Epithelial cell of prostate (primary cell): ENCODE data around the gene CBX6.
"Not testable (repeated sequence)": the region's sequence is repeated elsewhere in the genome, so short reads cannot be mapped to it uniquely, and the experiment has no call there.

Experiments used
- DNase-seq: peaks from one replicate; pipeline ENCODE4 v3.0.0-alpha.2; 2011; ENCODE audit warnings: low read depth, low spot score
- H3K27ac ChIP-seq: fragments of 450-650 bp; 2 replicates; pipeline ENCODE4 v1.5.1; 2017; ENCODE audit warnings: mild to moderate bottlenecking

Gene CBX6

DNA sequence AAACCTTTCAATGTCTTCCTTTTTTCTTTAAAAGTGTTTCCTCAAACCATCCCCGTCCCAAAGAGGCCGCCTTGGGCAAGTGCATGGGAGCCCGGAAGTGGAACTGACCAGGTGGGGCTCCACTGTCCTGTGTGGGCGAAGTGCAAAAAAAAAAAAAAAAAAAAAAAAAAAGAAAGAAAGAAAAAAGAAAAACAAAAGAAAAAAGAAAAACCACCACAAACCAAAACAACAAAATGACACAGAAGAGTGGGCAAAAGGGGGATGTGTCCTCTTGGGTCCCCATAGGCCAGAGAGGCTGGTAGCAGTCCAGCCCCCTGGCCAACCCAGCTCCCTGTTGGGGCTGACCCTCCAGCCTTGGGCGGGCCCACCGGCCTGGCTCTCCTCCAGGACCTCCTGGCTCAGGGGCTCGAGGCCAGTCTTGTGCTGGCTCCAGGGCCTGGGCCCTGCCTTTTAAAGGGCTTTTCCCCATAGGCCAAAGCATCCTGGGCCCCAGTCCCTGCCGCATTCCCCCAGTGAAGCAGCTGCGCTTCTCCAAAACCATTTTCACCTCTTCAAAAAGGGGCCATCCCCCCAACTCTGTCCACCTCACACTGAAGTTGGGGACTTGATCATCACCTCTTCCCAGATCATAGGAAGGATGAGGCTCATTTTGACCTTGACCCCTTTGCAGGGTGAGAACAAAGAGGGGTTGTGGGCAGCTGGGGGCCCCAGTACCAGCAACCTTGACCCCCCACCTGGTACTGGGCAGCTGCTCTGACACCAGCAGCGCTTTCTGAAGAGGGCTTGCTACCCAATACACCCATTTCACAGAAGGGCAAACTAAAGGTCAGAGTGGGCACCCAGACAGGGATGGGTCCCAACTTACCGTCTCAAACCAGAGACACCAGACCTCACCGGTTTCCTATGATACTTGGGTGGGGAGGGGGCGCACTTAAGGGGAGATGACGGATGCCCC lies 9.4 kb downstream of the CBX6 start:
- no peak overlapping the region for H3K27ac ChIP-seq
- DNase-seq, result no peak

DNA sequence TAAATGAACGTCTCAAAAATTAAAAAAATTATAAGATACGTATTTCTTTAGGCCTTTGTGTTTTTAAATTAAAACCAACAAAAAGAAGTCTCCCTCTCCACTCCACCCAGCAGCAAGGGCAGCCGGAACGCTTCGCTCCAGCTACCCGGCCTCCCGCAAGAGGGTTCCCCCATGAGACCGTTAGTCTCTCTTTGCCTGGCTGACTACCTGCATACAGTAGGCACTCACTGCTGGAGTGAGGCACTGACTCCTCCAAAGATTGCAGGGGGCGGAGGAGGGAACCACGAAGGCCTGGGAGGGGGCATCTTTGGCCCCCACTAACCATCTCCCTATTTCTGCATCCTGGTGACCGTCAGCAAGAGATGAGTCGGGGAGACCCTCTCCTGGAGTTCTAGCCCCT lies 10.1 kb downstream of the CBX6 start:
- DNase-seq, result no peak
- no peak overlapping the region for H3K27ac ChIP-seq

DNA sequence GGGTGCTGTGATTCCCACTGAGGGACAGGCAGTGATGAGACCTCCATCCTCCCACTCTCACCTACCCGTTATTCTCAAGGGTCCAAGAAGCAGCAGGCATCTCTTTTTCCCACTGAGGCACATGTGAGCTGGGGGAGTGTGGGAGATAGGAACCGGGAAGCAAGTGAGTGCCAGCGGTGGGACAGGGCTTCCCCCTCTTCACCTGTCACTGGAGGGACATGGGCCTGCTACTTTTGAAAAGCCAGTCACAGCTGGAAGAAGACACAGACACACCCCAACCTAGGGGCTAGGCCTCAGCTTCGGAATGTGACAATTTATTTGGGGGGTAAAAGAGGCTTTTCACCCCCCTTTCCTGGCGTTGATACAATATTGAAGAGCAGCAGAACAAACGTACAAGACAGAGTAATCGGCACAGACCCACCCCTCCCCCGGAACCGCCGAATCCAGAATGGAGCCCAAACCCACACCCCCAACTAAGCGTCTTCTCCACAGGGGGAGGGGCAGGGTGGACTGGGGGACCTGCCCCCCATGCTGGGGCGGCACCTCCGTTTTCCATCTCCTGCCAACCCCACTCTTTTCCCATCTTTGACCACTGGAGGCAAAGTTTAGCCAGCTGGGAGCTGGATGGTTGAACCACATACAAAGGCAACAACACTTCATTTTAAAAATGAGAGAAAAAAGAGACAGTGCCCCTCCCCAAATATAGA lies 10.7 kb downstream of the CBX6 start:
- no peak overlapping the region for H3K27ac ChIP-seq
- no peak for DNase-seq

DNA sequence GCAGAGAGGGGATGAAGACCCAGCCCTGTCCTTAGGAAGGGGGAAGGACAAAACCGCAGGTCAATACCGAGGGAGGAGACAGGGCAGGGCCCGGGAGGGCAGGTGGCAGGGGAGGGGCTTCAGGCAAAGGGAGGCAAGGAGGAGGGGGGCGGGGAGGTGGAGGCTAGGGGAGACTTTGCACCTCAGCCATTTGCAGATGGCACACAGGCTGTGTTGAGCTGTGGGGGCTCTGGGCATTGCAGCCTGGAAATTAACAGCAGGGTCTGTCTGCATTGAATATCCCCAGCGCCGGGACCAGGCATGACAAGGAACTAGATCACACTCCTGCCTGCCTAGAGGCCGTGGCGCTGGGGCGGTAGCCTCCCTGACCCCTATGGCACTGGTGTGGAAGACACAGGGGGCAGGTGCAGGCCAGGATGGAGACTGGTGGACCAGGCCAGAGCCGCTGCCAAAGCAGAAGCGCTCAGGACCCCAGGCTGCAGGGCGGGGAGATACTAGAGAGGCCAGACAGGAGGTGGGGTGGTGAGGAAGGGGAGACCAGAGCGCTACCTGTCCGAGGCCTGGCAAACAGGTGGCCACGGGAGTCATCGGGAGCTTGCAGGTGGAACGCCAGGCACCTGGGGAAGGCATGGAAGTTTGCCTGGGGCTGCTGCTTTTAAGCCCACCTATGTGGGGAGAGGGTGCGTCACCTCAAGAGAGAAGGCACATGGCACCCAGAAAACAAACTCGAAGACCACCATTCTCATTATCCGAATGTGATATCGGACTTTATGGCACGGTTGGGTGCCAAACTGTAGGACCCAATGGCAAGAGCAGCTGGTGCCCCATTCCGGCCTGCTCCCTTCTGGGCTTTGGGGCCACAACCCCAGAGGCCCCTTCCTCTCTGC lies 11.5 kb downstream of the CBX6 start:
- no peak for DNase-seq

DNA sequence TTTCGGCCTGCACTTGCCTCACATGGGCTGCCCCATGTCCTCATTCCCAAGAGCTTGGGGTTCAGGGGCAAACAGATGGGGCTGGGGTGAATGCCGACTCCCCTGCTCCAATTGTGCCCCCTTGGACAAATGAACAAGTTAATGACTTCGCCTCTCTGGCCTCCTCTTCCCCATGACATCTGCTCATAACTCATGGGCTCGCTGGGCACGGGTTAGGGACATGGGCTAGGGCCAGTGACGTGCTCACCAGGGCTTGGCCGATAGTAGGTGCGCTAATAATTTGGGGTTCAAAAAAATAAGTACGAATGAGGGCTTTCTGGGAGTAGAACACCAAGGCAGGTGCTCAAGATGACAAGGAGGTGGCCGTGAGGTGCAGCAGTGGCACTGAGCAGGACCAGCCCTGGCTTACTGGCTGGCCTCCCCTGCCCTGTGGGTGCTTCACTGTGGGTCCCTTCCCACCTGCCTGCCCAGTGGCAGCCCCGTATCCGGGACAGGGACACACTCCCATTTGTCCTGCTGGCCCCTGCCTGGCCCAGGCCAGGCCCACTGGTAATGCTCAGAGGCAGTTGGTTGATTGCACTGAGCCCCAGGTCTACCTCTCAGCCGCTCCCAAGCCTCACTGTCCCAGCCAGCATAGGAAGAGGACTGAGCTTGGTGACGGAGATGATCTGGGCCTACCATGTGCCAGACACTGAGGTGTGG lies 12.3 kb downstream of the CBX6 start:
- no peak for DNase-seq
- H3K27ac ChIP-seq, result no peak overlapping the region

More for the DNA sequence above, 11.5 kb downstream of the CBX6 start:
- no peak overlapping the region for H3K27ac ChIP-seq

DNA sequence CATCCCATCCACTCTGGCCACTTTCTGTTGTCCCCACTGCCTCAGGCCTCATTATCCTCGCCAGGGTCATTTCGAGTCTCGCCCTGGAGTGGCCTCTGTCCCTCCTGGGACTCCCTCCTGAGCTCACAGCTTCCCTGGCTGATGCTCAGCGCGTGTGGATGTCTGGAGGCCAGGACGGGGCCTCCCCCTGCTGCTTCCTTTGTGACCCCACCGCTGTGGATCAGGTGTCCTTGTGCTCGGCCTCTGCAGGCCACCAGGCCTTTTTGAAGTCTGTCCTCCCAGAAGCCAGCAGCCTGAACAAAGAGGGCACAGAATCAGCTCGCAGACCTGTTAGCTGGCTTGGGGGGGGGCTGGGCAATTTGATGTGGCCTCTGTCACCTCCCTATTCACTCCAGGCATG lies 13.5 kb downstream of the CBX6 start:
- DNase-seq, result no peak
- no peak overlapping the region for H3K27ac ChIP-seq

DNA sequence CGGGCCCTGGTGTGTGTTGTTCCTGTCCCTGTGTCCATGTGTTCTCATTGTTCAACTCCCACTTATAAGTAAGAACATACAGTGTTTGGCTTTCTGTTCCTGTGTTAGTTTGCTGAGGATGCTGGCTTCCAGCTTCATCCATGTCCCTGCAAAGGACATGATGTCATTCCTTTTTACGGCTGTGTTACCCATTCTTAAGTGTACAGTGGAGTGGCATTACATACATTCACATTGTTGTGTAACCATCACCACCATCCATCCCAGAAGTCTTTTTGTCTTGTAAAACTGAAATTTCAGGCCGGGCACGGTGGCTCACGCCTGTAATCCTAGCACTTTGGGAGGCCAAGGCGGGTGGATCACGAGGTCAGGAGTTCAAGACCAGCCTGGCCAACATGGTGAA lies 17.5 kb downstream of the CBX6 start:
- not testable (repeated sequence) for DNase-seq, H3K27ac ChIP-seq

DNA sequence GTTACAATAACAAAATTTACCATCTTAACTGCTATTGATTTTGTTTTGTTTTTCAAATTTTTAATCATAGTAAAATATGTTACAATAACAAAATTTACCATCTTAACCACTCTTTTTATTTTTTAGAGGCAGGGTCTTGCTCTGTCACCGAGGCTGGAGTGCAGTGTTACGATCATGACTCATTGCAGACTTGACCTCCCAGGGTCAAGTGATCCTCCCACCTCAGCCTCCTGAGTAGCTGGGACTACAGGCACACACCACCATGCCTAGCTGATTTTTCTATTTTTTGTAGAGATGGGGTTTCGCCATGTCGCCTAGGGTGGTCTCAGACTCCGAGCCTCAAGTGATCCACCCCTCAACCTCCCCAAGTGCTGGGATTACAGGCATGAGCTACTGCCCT lies 18.1 kb downstream of the CBX6 start:
- DNase-seq, H3K27ac ChIP-seq: not testable (repeated sequence)

DNA sequence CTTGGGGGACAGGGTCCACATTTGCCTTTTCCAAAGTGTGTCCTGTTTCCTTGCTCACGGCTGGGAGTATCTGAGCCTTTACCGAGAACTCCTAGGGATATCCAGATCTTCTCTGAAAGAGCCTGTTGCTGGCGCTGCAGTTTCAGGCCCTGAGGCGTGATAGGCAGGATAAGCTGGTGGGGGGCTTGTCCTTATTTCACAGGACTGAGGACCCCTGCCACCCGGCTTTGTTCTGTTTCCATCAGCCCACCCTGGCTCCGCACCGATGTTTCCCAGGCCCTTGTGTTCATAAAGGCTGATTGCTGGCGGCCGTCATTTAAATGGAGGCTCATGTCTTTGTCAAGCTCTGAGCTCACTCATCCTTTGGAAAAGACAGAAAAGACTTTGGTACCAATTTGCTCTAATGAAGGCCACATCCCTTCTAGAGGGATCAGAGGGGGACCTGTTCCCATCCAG lies 18.8 kb downstream of the CBX6 start:
- DNase-seq, result no peak
- H3K27ac ChIP-seq, result no peak overlapping the region

DNA sequence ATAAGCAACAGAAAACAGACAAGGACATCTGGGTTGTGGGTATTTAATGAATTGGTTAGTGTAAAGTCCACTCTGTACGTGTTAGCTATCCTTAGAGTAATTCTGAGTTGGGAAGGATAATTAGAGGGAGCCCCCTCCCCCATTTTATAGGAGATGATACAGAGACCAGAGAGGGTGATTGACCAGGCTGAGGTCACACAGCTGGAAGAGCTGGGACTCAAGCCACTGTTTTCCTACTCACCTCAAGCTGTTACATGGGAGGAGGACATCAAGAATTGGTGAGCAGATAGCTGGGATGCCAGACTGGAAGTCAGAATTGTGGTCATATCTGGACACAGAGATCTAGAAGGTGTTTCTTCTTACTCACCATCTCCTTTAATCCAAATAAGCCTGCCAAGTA lies 19.5 kb downstream of the CBX6 start:
- no peak for DNase-seq
- H3K27ac ChIP-seq, result no peak overlapping the region

DNA sequence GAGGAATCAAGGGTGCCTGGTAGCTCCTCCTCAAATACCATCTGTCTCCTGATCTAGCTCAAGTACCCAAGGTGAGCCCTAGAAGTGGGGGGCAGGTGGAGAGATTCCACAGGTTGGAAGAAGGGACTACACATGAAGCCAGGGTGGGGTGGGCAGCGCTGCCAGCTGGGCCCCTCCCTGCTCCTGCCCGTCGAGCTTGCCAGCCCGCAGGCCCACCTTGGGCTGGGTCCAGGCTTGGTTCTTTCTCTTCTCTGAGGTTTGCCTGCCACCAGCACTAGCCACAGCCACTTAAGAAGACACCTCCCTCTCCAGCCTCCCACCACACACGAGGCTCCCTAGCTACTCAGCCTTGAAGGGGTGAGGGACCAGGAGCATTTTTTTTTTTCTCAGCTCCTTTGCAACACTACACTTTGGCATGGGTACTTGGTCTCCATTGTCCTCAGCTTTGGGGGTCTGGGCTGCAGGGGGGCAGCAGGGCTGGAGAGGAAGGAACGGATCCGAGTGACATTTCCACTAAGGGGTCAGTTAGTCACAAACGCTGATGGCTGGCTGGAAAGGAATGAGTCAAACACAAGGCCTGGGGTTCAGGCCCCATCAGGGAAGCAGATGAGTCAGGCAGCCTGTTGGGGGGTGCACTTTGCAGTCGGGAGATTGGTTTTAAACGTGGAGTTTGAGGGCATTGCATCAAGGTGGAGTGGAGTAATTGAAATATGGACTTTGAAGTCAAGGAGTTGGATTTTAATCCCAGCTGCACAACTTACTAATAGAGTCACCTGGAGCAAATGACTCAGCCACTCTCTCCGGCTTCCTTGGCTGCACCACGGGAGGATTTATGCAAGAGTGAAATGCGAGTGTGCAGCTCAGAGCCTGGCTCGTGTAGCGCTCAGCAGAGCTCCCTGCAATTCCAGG lies 20.8 kb downstream of the CBX6 start:
- H3K27ac ChIP-seq, result no peak overlapping the region
- no peak for DNase-seq

DNA sequence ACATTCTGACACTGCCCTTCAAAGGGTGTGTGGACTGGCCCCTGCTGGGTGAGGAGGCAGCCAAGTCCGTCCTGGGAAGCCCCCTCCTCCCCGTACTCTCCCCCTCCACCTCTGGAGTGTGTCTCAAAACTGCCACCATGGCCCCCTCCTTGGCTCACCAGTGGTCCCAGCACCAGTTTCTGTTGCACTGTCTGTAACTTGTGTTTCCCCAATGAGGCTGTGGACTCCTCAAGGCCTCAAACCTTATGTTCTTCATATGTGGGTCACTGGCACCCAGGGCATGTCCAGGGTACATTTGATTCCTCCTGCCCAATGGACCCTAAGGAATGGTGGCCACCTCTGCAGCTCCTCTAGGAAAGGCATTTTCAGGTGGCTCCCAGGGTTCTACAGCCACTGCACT lies 21.6 kb downstream of the CBX6 start:
- H3K27ac ChIP-seq, result no peak overlapping the region
- no peak for DNase-seq

DNA sequence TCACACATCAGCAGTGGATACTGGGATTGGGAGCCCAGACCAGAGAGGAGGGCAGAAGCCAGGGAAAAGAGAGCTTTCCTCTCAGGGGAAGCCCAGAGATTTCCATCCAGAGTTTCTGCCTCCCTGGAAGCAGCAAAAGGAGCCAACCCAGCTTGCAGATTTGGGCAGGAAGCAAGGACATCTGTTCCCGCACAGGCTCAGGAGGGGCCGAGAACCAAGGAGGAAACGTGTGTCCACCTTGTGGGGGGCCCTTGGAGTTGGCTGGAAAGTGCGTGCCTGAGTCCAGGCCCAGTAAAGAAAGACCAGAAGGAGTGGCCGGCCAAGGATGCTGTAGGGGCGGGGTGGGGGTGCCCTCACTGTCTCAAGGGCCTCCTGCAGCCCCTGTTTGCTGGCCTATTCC lies 22.2 kb downstream of the CBX6 start:
- DNase-seq, result no peak
- H3K27ac ChIP-seq, result no peak overlapping the region

DNA sequence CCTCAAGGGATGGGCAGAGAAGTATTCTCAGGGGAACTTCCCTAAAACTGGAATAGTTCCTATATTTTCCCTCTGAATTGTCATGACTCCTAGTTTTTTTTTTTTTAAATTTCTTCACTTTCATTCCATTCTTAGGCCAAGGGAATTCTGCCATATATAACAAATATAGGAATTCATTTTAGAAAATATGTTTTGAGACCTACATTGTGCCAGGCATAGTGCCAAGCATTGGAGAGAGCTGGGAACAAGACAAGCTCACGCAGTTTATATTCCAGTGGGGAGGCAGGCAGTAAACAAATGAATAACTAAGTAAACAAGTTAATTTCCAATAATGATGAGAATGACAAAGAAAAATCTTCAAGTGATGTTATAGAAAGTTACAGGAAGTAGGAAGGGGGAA lies 25.6 kb downstream of the CBX6 start:
- DNase-seq, result no peak
- no peak overlapping the region for H3K27ac ChIP-seq

DNA sequence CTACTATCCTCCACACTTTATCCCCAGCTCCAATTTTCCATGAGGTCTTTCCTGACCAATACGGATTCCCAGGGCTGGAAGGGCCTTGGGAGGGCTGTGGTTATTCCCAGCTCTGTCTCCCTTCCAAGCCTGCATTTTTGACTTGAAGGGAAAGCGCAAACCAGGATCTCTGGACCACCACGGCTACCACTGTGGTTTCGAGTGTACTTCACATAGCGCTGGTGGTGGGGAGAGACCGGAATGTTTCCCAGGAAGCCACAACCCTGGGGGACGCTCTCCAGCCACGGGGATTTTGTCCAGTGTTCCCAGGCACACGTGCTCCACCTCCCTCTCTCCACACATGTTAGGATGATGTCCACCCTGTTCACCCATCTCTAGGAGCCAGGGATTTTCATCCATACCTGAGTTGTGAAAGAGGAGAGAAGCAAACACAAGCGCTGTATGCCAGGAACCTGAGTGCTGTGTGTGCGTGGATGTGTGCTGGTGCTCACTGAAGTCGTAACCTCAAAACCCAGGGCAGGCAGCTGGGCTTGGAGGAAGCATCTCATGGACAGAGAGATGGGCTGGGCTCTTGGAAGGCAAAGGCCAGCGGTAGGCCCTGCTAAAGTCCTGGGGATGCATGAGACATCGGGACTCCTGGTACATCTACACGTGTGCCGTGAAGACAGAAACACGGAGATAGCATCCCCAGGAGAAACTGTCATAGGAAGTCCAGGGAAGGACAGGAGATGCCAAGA lies 26.8 kb downstream of the CBX6 start:
- DNase-seq, result no peak
- H3K27ac ChIP-seq, result no peak overlapping the region

DNA sequence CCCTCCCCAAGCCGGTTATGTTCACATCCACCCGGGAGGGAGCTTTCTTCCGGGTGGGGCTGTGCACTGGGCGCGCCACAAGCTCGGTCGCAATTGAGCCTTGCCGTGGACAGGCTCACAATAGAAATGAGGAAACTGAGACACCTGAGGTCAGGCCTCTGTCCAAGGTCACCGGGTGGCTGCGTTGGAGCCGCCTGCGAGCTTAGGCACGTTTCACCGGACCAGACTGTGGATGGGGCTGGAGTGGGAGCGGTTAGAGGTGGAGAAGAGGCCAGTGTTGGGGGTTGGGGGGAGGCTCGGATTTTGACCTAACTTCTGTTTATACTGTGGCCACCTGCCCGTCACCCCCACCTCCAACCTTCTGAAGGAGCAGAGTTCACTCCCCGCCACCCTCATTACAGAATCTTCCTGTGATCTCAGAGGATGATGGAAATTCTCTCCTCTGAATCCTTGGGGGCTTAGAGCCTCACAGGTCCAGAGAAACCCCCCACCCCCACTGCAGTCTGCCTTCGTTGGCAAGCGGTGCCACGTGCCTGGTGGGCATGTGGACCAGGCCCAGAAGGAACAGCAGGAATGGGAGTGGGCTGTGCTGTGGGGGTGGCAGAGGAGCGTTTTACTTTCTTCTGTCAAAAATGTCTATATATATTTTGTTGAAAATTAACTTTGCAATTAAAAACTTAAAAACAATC lies 27.6 kb downstream of the CBX6 start:
- H3K27ac ChIP-seq, result no peak overlapping the region
- no peak for DNase-seq

DNA sequence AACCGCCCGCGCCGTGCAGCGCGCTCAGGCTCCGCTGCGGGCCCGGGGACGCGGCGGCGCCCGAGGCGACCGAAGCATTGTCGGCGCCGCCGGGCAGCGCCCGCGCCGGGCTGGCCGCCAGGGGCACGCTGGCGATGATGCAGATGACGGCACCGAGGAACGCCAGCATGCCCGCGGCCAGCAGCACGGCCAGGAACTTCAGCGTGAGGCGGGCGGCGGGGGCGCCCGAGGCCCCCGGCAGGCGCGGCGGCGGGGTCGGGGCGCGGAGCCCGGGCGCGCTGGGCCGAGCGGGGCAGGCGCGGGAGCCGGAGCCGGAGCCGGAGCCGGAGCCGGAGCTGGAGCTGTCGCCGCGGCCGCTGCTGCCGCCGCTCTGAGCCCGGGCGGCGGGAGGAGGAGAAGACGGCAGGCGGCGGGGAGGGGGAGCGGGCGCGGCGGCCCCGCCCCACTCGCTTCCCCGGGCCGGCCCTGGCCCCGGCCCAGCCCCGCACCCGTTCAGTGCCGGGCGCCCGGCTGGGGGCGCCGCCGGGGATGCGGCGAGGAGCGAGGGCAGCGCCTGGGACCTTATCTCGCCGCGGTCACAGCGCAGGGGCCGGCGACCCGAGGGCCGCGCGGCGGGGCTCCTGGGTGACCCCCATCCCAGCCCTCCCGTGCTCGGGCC lies 28.2 kb downstream of the CBX6 start, which contains the start of gene NPTXR:
Gene NPTXR, minus strand, starts transcription at position 372 of the 658 bp plus-strand sequence.
- no peak for DNase-seq
- H3K27ac ChIP-seq, result no peak within 1 kb of the TSS
